Calu3 (cell line): ENCODE results near the gene FAM241B. TPM values are rescaled to one million over a fixed set of nuclear protein-coding genes. Genes with fewer than 3 reads are reported as not detected.

Source experiments
- BruUV-seq: library from RNA; stranded (reverse); fragments of 400-500 nt; replicated peaks from 2 replicates; lab custom pipeline; 2021; lab: Mats Ljungman, UMichigan
- CTCF ChIA-PET: fragments of 300-600 bp; sonication (Branson Sonifier 250); formaldehyde crosslinking; loops from one replicate; lab custom pipeline; 2022; ENCODE audit warnings: antibody characterized with exemption; lab: Charles Lee
- DNase-seq: peaks from one replicate; pipeline ENCODE4 v3.0.0; 2022
- H3K27ac Mint-ChIP-seq: one replicate; pipeline ENCODE4 v1.8.0; 2022; ENCODE audit warnings: mixed read lengths; ENCODE audit not compliant: unreplicated experiment
- H3K27me3 Mint-ChIP-seq: one replicate; pipeline ENCODE4 v1.8.0; 2022; ENCODE audit warnings: mixed read lengths; ENCODE audit not compliant: unreplicated experiment
- H3K36me3 Mint-ChIP-seq: one replicate; pipeline ENCODE4 v1.8.0; 2022; ENCODE audit warnings: mild to moderate bottlenecking, moderate library complexity, mixed read lengths; ENCODE audit not compliant: insufficient read depth, unreplicated experiment
- H3K4me1 Mint-ChIP-seq: one replicate; pipeline ENCODE4 v1.8.0; 2022; ENCODE audit warnings: mild to moderate bottlenecking, low read depth, mixed read lengths; ENCODE audit not compliant: unreplicated experiment
- H3K4me3 Mint-ChIP-seq: one replicate; pipeline ENCODE4 v1.8.0; 2022; ENCODE audit warnings: mild to moderate bottlenecking, low read depth, moderate library complexity, mixed read lengths; ENCODE audit not compliant: unreplicated experiment
- H3K9me3 Mint-ChIP-seq: one replicate; pipeline ENCODE4 v1.8.0; 2022; ENCODE audit warnings: low read depth, mixed read lengths; ENCODE audit not compliant: unreplicated experiment
- intact Hi-C: fragments of 100-400 bp; cut with micrococcal nuclease; formaldehyde crosslinking; loops from one replicate; pipeline ENCODE4 v1.10.0; 2022; ENCODE audit not compliant: unreplicated experiment
- total RNA-seq: library from RNA; stranded (reverse); gene quantifications from 2 replicates; pipeline ENCODE4 v1.2.3, GENCODE V29; 2022
- TF ChIP-seq, protein P1 (sequence below): fragments of 200-600 bp; IDR thresholded peaks from one replicate; pipeline ENCODE4 v1.8.0; 2022; ENCODE audit warnings: antibody characterized with exemption; ENCODE audit not compliant: unreplicated experiment

FAM241B gene
- total RNA-seq, 1 experiment from 2014 or later, result 25.2 TPM

DNA sequence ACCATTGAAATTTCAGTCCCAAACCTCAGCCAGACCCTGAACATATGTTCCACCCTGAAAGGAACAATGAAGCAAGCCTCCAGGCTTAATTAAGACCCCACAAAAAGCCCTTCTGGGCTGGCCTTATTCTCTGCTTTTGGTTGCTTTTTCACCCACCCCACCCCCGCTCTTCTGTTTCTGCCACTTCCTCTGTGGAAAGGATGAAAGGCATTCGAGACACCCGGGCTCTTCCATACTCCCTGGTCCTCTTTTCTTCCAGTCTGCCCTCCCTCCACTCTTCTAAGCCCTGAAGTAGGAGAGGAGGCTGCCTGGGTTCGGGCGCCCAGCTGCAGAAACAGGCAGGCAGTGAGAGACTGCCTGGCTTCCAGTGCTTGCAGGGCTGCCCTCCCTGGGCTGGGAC is 9.4 kb upstream of the FAM241B start:
- H3K4me3 Mint-ChIP-seq, result no peak overlapping the region
- H3K4me1 Mint-ChIP-seq, result no peaks in the 10 kb centered on the region
- no TSS peak for BruUV-seq
- no peaks in the 10 kb centered on the region for H3K36me3 Mint-ChIP-seq
- no peak for DNase-seq
- peaks cover 59% of the 10 kb centered on the region for H3K27me3 Mint-ChIP-seq
- intact Hi-C loops, result no loop called here
- CTCF ChIA-PET, result no interaction called here
- H3K27ac Mint-ChIP-seq, result no peak overlapping the region
- peaks cover 4% of the 10 kb centered on the region for H3K9me3 Mint-ChIP-seq
- TF ChIP-seq, protein P1, sequence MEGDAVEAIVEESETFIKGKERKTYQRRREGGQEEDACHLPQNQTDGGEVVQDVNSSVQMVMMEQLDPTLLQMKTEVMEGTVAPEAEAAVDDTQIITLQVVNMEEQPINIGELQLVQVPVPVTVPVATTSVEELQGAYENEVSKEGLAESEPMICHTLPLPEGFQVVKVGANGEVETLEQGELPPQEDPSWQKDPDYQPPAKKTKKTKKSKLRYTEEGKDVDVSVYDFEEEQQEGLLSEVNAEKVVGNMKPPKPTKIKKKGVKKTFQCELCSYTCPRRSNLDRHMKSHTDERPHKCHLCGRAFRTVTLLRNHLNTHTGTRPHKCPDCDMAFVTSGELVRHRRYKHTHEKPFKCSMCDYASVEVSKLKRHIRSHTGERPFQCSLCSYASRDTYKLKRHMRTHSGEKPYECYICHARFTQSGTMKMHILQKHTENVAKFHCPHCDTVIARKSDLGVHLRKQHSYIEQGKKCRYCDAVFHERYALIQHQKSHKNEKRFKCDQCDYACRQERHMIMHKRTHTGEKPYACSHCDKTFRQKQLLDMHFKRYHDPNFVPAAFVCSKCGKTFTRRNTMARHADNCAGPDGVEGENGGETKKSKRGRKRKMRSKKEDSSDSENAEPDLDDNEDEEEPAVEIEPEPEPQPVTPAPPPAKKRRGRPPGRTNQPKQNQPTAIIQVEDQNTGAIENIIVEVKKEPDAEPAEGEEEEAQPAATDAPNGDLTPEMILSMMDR, result no peak

DNA sequence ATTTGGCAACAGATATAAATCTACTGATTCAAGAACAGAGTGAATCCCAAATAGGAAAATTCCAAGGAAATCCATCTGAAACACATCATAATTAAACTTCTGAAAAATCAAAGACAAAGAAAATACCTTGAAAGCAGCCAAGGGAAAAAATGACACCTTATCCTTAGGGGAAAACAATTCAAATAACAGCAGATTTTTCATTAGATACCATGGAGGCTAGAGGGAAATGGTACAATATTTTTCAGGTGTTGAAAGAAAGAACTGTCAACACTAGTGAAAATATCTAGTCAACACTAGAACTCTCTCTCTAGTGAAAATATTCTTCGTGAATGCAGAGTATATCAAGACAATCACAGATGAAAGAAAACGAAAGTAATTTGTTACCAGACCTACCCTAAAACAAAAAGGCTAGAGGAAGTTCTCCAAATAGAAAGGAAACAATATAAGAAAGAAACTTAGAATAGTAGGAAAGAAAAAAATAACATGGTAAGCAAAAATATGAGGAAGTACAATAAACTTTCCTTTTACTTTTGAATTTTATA is 5.7 kb upstream of the FAM241B start:
- TF ChIP-seq, protein P1, result no peak
- no TSS peak for BruUV-seq
- Mint-ChIP-seq H3K4me3 (no peak overlapping the region), H3K4me1 (no peaks in the 10 kb centered on the region), H3K9me3 (peaks cover 12% of the 10 kb centered on the region), H3K36me3 (no peaks in the 10 kb centered on the region), H3K27me3 (peaks cover 38% of the 10 kb centered on the region), H3K27ac (no peak overlapping the region)
- CTCF ChIA-PET, result interaction anchor here (1.2 kb wide), 1 partner anchor 32 kb away, joined by 3 read pairs; no protein-coding TSS in a partner anchor
- DNase-seq, result no peak
- intact Hi-C loops, result no loop called here

DNA sequence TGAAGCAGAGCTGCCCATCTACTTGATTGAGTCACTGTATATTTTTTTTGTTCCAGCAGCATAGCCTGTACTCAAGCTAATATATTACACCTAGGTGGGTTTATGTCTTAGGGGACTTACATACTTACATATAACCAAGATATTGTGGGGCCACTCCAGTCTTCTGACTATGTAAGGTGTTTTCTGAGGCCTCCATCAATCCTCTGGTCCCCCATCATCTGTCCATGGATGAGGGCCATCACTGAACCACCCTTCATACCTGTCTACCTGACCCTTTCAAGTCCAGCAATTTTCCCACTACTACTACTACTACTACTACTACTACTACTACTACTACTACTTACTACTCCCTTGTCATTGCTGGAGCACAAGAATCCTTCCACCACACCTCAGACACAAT is 3.2 kb upstream of the FAM241B start:
- Mint-ChIP-seq H3K36me3 (peaks cover 14% of the 10 kb centered on the region), H3K27ac (no peak overlapping the region), H3K4me3 (no peak overlapping the region), H3K9me3 (peaks cover 12% of the 10 kb centered on the region), H3K4me1 (no peaks in the 10 kb centered on the region), H3K27me3 (peaks cover 15% of the 10 kb centered on the region)
- TF ChIP-seq, protein P1, result no peak
- intact Hi-C loops, result no loop called here
- DNase-seq, result no peak
- CTCF ChIA-PET, result no interaction called here
- BruUV-seq, result no TSS peak

DNA sequence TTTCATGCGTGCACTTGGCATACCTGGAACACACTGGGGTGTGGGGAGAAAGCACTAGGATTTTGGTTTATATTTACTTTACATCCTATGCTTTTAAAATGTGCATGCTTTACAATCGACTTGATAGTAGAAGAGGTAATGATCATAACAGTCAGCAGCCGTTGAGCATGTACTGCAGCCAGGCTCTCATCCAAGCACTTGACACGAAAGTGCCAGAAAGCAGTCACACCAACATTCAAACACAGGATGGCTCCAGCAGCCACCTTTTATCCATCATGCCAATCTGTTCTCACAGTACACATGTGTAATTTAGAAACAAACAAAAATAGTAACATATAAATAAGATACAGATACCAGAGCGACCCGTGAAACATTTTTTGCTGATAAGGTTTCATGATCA is 1.2 kb upstream of the FAM241B start:
- BruUV-seq, result no TSS peak
- peaks cover 9% of the 10 kb centered on the region for H3K9me3 Mint-ChIP-seq

More for the DNA sequence above, 1.2 kb upstream of the FAM241B start:
- intact Hi-C loops, result no loop called here
- no peak for DNase-seq
- Mint-ChIP-seq H3K36me3 (peaks cover 19% of the 10 kb centered on the region), H3K27me3 (peaks cover 15% of the 10 kb centered on the region), H3K4me3 (no peak overlapping the region), H3K27ac (no peak overlapping the region), H3K4me1 (no peaks in the 10 kb centered on the region)
- CTCF ChIA-PET, result interaction anchor here (0.8 to 1.2 kb wide), 4 partner anchors 30 to 205 kb away, joined by 3 to 4 read pairs (median 4); no protein-coding TSS in a partner anchor
- TF ChIP-seq, protein P1, result no peak
